CD4-positive, alpha-beta T cell (primary cell): ENCODE data around the gene YPEL1. TPM values are rescaled to one million over a fixed set of nuclear protein-coding genes. Genes with fewer than 3 reads are reported as not detected.

Source experiments
- ATAC-seq: fragments of 200-7000 bp; cut with Tn5 transposase; one replicate; pipeline ENCODE4 v1.10.0; 2022; ENCODE audit warnings: mild to moderate bottlenecking; ENCODE audit not compliant: poor library complexity
- CTCF ChIA-PET: fragments of 350-600 bp; sonication (Branson Sonifier 250); formaldehyde crosslinking; loops from one replicate; lab custom pipeline; 2021; ENCODE audit warnings: antibody characterized with exemption, inconsistent platforms; lab: Charles Lee
- POLR2A ChIA-PET: fragments of 350-600 bp; sonication (Branson Sonifier 250); formaldehyde crosslinking; loops from one replicate; lab custom pipeline; 2021; ENCODE audit warnings: antibody characterized with exemption, inconsistent platforms; lab: Charles Lee
- DNase-seq, 14 experiments: peaks; one replicate each; pipeline ENCODE4 v3.0.0-alpha.2; 2013 to 2020; ENCODE audit warnings: mixed read lengths in 2 of 14
- H3K27ac ChIP-seq, 2 donors: one replicate each; pipeline versions ENCODE4 v1.5.1 to v1.7.0; 2013; ENCODE audit warnings: low read length in 2 of 2, low read depth in 1 of 2, mild to moderate bottlenecking in 1 of 2
- H3K27me3 ChIP-seq, 2 experiments: 1 replicate in 1 of 2; 2 replicates in 1 of 2; pipeline versions ENCODE4 v1.6.1 to v1.7.0; 2013; ENCODE audit warnings: low read length in 2 of 2, control low read depth in 1 of 2, mild to moderate bottlenecking in 1 of 2, moderate library complexity in 1 of 2; ENCODE audit not compliant: insufficient read depth in 2 of 2, control insufficient read depth in 1 of 2
- H3K36me3 ChIP-seq: one replicate; pipeline ENCODE4 v1.6.1; 2013; ENCODE audit warnings: low read length, control low read depth; ENCODE audit not compliant: insufficient read depth
- H3K4me1 ChIP-seq: one replicate; pipeline ENCODE4 v1.6.1; 2013; ENCODE audit warnings: low read length, control low read depth; ENCODE audit not compliant: insufficient read depth
- H3K4me3 ChIP-seq: one replicate; pipeline ENCODE4 v1.5.1; 2013; ENCODE audit warnings: mild to moderate bottlenecking, low read length, moderate library complexity
- H3K9me3 ChIP-seq, 2 experiments: 1 replicate in 1 of 2; 2 replicates in 1 of 2; pipeline versions ENCODE4 v1.6.1 to v1.7.0; 2013; ENCODE audit warnings: low read length in 2 of 2, mild to moderate bottlenecking in 2 of 2, control low read depth in 1 of 2, moderate library complexity in 1 of 2; ENCODE audit not compliant: control insufficient read depth in 1 of 2, insufficient read depth in 1 of 2
- H3K27ac Mint-ChIP-seq: one replicate; pipeline ENCODE4 v1.8.0; 2020; ENCODE audit warnings: mixed read lengths
- H3K27me3 Mint-ChIP-seq: one replicate; pipeline ENCODE4 v1.8.0; 2021; ENCODE audit warnings: mixed read lengths
- H3K36me3 Mint-ChIP-seq: one replicate; pipeline ENCODE4 v1.8.0; 2021; ENCODE audit warnings: low read depth, mixed read lengths
- H3K4me1 Mint-ChIP-seq: one replicate; pipeline ENCODE4 v1.8.0; 2021; ENCODE audit warnings: low read depth, mixed read lengths
- H3K4me3 Mint-ChIP-seq: one replicate; pipeline ENCODE4 v1.8.0; 2020; ENCODE audit warnings: mild to moderate bottlenecking, mixed read lengths
- H3K9me3 Mint-ChIP-seq: one replicate; pipeline ENCODE4 v1.8.0; 2020; ENCODE audit warnings: mixed read lengths
- intact Hi-C, 2 experiments: fragments of 100-400 bp; cut with DNase I in 1 of 2; cut with micrococcal nuclease in 1 of 2; formaldehyde crosslinking; loops; one replicate each; pipeline versions ENCODE4 v1.15.1 to v1.9.0; 2023 to 2025; cut with DNase I, micrococcal nuclease
- total RNA-seq, 174 experiments: library from RNA in 2 of 174; stranded (reverse) in 2 of 174; gene quantifications; one replicate each; pipeline ENCODE4 v1.2.3 and lab custom pipeline; 2021 to 2026
- TF ChIP-seq, protein P1 (sequence below): fragments of 200-600 bp; IDR thresholded peaks from one replicate; pipeline ENCODE4 v1.8.0; 2022; ENCODE audit warnings: antibody characterized with exemption, mild to moderate bottlenecking

YPEL1 gene
- total RNA-seq, 2 experiments from 2014 or later = 2.3 to 2.6 TPM

DNA sequence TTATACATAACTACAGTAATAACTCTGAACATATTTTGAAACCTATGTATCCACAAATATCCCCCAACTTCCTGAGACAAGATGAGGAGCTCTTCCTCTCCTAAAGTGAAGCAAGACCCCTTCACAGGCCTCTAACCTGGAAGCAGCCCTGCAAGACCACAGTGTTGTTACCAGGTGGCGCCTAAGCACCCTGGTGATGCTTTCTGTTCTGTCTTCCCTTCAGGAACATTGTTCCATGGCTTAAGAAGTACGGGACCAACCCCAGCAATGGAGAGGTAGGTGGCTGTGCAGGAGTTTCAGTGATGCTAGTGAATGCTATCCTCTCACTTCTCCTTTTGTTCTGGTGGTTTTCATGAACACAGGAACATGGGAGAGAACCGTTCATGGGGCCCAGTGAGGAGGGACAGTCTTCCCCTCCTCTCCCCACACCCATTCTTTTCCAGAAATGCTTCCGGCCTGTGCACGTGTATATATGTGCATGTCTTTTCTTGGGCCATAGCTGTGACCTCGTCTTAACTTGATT, 63.4 kb downstream of the YPEL1 start:
- Histone ChIP-seq H3K27ac (no peak overlapping the region), H3K4me1 (peaks cover 13% of the 10 kb centered on the region), H3K36me3 (peaks cover 65% of the 10 kb centered on the region), H3K27me3 (no peaks in the 10 kb centered on the region), H3K9me3 (no peaks in the 10 kb centered on the region), H3K4me3 (no peak overlapping the region)
- Mint-ChIP-seq H3K4me3 (no peak overlapping the region), H3K36me3 (peaks cover 76% of the 10 kb centered on the region), H3K9me3 (no peaks in the 10 kb centered on the region), H3K4me1 (peaks cover 16% of the 10 kb centered on the region), H3K27me3 (no peaks in the 10 kb centered on the region), H3K27ac (no peak overlapping the region)
- DNase-seq (no peak), ATAC-seq (no peak)
- intact Hi-C loops = no loop called here
- CTCF ChIA-PET = no interaction called here
- POLR2A ChIA-PET = no interaction called here
- TF ChIP-seq, protein P1, sequence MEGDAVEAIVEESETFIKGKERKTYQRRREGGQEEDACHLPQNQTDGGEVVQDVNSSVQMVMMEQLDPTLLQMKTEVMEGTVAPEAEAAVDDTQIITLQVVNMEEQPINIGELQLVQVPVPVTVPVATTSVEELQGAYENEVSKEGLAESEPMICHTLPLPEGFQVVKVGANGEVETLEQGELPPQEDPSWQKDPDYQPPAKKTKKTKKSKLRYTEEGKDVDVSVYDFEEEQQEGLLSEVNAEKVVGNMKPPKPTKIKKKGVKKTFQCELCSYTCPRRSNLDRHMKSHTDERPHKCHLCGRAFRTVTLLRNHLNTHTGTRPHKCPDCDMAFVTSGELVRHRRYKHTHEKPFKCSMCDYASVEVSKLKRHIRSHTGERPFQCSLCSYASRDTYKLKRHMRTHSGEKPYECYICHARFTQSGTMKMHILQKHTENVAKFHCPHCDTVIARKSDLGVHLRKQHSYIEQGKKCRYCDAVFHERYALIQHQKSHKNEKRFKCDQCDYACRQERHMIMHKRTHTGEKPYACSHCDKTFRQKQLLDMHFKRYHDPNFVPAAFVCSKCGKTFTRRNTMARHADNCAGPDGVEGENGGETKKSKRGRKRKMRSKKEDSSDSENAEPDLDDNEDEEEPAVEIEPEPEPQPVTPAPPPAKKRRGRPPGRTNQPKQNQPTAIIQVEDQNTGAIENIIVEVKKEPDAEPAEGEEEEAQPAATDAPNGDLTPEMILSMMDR = no peak

DNA sequence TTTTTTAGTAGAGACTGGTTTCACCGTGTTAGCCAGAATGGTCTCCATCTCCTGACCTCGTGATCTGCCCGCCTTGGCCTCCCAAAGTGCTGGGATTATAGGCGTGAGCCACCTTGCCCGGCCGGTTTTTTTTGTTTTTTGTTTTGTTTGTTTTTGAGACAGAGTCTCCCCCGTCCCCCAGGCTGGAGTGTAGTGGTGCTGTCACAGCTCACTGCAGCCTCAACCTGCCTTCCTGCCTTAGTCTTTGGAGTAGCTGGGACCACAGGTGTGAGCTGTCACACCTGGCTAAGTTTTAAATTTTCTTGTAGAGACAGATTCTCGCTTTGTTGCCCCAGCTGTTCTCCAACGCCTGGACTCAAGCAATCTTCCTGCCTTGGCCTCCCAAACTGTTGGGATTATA, 66.6 kb downstream of the YPEL1 start:
- DNase-seq (no peak), ATAC-seq (no peak)
- peaks cover 32% of the 10 kb centered on the region for H3K4me1 Mint-ChIP-seq
- Histone ChIP-seq H3K27ac (no peak overlapping the region), H3K4me1 (peaks cover 30% of the 10 kb centered on the region), H3K9me3 (no peaks in the 10 kb centered on the region), H3K36me3 (peaks cover 44% of the 10 kb centered on the region), H3K4me3 (no peak overlapping the region), H3K27me3 (no peaks in the 10 kb centered on the region)
- H3K27ac Mint-ChIP-seq = no peak overlapping the region
- H3K36me3 Mint-ChIP-seq = peaks cover 57% of the 10 kb centered on the region
- intact Hi-C loops = no loop called here
- no peaks in the 10 kb centered on the region for H3K27me3 Mint-ChIP-seq
- ChIA-PET CTCF (no interaction called here), POLR2A (no interaction called here)
- TF ChIP-seq, protein P1 = no peak
- H3K4me3 Mint-ChIP-seq = peak overlapping the region; percentile 58
- H3K9me3 Mint-ChIP-seq = no peaks in the 10 kb centered on the region

DNA sequence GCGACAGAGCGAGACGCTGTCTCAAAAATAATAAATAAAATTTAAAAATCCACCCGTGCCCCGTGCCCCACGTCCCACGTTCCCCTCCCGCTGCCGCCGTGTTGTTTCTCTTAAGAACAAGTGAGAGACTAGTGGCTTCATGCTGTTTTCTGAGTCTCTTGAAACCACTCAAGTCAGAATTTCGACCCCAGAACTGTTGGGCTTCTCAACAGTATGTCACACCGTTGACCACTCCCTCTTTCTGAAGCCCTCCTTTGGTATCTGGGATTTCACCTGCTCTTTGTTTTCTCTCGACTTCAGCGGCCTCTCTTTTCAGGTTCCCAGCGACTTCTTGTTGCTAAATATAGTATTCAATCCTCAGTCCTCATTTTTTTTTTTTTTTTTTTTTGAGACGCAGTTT, 68.8 kb downstream of the YPEL1 start:
- ATAC-seq = no peak
- Histone ChIP-seq H3K4me3 (peak overlapping the region; percentile 95), H3K36me3 (peaks cover 22% of the 10 kb centered on the region), H3K27ac (no peak overlapping the region), H3K27me3 (no peaks in the 10 kb centered on the region), H3K4me1 (peaks cover 30% of the 10 kb centered on the region), H3K9me3 (no peaks in the 10 kb centered on the region)
- Mint-ChIP-seq H3K27ac (peak overlapping the region; percentile 92), H3K27me3 (no peaks in the 10 kb centered on the region), H3K9me3 (no peaks in the 10 kb centered on the region), H3K36me3 (peaks cover 35% of the 10 kb centered on the region), H3K4me1 (peaks cover 32% of the 10 kb centered on the region), H3K4me3 (peak overlapping the region; percentile 99)
- DNase-seq = no peak
- ChIA-PET CTCF (interaction anchor here (0.7 kb wide), 2 partner anchors 24 to 39 kb away, joined by 3 to 4 read pairs; no protein-coding TSS in a partner anchor), POLR2A (interaction anchor here (1.5 kb wide), 1 partner anchor 25 kb away, joined by 5 read pairs; the partner anchor contains the start of gene SDF2L1)
- TF ChIP-seq, protein P1 = no peak
- intact Hi-C loops = loop anchor here in 1 of 2 experiments (2.0 kb wide), 1 partner anchor 66 kb away; no protein-coding TSS in a partner anchor
